RKO (cell line): ENCODE data around the gene SOX5.

Experiments used
- DNase-seq: peaks from one replicate; pipeline ENCODE4 v3.0.0-alpha.2; 2016; ENCODE audit warnings: low spot score

SOX5 gene

DNA sequence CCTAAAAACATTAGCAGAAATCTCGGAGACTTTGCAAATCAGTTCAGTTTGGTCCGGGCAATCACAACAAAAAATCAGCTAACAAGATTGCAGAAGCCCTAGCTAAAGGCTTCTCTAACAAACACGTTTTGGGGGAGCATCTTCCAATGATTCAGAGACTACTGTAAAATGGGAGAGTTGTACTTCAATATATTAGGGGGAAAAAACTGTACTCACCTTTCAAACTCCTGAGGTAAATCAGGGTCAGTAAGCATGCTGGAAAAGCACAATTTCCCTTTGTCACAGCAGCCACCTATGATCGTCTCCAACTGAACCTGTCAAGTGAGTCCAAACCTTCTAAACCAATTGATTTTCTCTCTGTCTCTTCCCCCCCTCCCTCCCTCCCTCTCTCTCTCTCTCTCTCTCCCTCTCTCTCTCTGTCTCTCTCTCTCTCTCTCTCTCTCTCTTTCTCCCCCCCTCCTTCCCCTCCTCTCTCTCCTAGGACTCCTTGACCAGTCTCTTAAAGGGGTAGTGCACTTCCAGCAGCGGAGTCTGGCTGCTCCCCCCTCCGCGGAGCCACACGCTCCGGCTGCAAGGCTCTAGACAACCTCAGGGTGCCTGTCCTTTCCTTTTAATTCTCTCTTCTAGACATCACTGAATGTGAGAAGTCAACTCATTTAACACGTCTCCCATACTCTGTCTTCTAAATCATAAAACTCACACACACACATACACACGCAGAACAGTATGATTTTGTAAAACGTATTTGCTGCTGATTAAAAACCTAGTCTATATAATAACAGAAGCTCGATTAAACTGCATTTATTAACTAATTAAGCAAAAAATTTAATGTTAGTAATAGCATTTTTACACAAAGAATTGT, at the start of gene SOX5:
Gene SOX5, minus strand, starts transcription at position 323 of the 862 bp plus-strand sequence. Its CDS starts 69 bp downstream, at position 254.
- no peak for DNase-seq

GRCh38 chr12:23987046-23987445, 37.6 kb upstream of the SOX5 start:
- DNase-seq = no peak

GRCh38 chr12:23980826-23981225, 31.4 kb upstream of the SOX5 start:
- DNase-seq = no peak

- DNase-seq = no peak
Measured at GRCh38 chr12:23964812-23965211, 15.3 kb upstream of the SOX5 start.

DNA sequence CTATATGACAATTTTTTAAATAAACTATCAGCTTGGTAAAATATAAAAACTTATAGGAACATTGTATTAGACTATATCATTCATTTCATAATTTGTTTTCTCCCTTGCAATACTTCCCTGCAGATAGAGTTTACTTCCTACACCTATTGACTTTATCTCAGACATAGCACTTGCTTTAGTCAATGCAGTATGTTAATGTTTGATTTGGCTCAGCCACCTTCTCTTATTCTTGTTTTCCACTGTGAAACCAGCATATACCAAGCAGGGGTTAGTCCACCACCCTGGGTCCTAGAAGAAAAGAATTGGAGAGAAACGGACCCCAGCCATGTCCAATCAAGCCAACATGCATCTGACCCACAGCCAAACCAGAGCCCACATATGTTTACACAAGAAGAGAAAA, 10.4 kb upstream of the SOX5 start:
- DNase-seq = no peak

- DNase-seq = no peak
Measured at GRCh38 chr12:23954332-23954731, 4.9 kb upstream of the SOX5 start.

DNA sequence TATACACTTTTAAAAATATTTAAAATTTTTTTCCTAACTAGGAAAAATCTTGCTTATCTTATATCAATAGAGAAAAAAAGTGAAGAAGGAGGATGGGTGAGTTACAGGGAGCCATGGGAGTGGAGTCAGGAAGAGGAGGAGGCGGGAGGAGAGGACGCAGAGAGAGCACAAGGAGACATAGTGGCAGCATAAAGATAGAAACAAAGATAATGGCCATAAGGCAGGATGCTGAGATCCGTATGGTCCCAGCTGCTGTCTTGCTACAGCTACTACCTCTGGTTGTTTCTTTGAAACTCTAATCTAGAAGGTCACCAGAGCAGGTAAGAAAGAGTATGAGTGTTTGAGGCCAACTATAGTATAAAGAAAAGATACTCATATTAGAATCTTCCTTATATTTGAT, 2.6 kb upstream of the SOX5 start:
- DNase-seq = no peak

DNA sequence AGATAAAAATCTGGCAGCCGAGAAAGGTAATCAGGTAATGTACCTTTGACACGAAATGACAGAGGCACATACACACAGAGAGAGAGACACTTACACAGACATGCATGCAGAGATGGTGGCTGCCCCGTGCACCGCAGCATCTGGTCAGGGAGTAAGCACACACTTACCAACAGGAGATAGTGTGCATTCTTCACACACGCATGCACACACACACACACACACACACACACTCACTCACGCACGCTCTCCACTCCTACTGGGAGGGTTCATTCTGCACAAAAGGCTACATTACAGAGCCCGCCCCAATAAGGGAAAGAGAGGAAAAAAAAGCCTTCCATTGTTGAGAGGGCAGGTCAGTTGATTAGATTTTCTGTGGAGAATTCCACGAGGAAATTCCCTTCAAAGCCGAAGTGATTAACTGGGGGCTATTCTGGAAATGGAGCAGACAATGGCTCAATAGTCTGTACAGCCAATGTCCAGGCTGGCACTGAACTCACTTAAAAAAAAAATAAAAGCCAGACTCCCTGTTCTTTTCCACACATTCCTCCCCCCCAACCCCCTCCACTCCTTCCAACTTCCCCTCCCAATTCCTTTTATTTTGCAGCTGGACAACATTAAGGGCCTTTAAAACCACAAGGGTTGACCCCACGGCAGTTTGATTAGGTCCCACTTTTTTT, 1.4 kb upstream of the SOX5 start:
- no peak for DNase-seq

- DNase-seq = no peak
Measured at GRCh38 chr12:23950210-23950774, 822 bp upstream of the SOX5 start.

GRCh38 chr12:23948291-23948690, 1.2 kb downstream of the SOX5 start:
- DNase-seq = no peak

GRCh38 chr12:23947395-23947794, 2.1 kb downstream of the SOX5 start:
- no peak for DNase-seq

DNA sequence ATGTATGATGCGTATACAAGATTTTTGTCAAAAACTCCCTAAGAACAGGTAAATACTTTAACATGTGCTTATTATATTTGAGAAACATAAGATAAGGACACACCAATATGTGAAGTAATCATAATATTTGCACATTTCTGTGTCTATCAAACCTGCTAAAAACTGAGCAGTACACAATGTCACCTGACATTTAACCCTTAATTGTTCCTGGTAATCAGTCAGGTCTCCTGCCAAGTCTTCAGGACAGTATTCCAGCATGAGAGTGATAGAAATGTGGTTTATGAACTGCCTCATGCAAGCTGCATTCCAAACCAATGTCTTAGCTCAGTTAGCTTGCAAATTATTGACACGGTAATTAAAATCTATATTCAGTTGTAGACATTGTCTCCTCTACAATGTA, 4.2 kb downstream of the SOX5 start:
- DNase-seq = no peak

GRCh38 chr12:23944067-23944466, 5.4 kb downstream of the SOX5 start:
- DNase-seq = no peak

DNA sequence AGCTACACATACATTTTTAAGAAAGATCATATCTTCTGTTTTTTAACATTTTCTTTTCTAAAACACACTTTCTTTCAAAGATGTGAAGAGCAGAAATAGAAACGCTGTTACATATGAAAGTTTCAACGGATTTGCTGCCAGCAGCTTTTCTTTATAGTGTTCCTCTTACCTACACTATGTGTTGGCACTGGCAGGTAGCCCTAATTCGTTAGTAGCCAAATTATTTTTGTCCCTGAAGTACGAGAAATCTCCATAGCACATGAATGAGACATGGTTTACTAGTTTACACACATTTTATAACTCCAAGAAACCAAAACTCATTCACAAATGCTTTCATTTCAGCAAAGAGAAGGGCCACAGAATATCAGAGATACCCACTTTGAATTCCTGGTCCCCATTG, 6.6 kb downstream of the SOX5 start:
- no peak for DNase-seq

DNA sequence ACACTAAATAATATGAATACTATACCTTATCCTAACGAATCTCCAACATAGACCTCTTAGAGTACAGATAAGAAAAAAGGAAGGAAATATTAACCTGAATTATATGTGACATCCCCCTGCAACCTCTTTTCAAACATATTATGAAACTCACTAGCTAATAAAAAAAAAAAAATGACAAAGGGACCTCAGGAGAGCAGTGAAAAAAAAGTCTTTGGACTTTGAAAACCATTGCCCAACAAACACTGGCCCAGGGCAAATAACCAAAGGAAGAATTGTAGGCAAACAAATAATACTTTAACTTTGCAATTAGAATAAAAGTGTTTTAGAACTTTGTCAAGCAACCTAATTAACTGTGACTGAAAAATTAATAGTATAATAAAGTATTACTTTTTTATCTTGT, 7.7 kb downstream of the SOX5 start:
- DNase-seq = no peak

- DNase-seq = no peak
Measured at GRCh38 chr12:23938422-23938821, 11.0 kb downstream of the SOX5 start.

GRCh38 chr12:23931176-23931575, 18.3 kb downstream of the SOX5 start:
- DNase-seq = no peak

DNA sequence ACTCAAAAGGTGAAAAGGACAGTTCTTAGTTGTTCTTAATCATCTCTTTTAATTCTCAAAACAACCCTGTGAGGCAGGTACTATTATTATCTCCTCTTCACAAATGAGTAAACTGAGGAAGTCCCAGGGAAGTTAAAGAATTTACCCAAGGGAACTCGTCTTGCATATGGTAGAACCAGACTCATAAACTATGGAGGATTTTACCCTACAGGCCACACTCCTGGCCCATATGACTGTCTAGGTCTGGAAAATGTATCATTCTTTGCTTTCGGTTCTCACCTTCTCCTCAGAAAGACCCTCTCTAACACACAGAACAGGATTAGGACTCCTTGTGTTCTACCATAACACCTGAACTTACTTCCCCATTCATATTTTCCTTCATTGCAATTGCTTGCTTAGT, 18.9 kb downstream of the SOX5 start:
- no peak for DNase-seq

- no peak for DNase-seq
Measured at GRCh38 chr12:23929906-23930305, 19.6 kb downstream of the SOX5 start.

DNA sequence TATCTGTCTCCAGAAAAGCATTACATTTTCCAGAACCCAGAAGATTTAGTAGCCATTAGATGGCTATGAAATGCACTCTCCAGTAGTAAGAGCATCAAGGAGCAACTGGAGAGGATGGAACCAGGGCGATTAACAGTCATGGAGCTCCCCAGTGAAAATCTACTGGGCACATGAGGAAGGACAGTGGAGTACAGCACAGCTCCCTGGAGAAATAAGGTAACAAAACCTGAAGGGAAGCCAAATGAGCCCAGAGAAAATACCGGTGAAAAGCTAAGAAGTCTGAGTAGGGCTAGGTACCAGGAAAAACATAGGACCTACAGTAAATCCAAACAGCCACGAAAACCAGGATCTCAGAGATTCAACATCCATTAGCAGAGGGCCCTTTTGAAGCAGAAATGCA, 21.6 kb downstream of the SOX5 start:
- no peak for DNase-seq

- no peak for DNase-seq
Measured at GRCh38 chr12:23921099-23921856, 28.2 kb downstream of the SOX5 start.

- DNase-seq = no peak
Measured at GRCh38 chr12:23911574-23911973, 37.9 kb downstream of the SOX5 start.

GRCh38 chr12:23909551-23909950, 39.9 kb downstream of the SOX5 start:
- DNase-seq = no peak
